ENCODE data around the gene POU5F1.
A peak's percentile ranks its signal among the peaks of the same experiment; 100 is the strongest.
"Not testable (repeated sequence)": the region's sequence is repeated elsewhere in the genome, so short reads cannot be mapped to it uniquely, and the experiment has no call there.

Gene POU5F1

DNA sequence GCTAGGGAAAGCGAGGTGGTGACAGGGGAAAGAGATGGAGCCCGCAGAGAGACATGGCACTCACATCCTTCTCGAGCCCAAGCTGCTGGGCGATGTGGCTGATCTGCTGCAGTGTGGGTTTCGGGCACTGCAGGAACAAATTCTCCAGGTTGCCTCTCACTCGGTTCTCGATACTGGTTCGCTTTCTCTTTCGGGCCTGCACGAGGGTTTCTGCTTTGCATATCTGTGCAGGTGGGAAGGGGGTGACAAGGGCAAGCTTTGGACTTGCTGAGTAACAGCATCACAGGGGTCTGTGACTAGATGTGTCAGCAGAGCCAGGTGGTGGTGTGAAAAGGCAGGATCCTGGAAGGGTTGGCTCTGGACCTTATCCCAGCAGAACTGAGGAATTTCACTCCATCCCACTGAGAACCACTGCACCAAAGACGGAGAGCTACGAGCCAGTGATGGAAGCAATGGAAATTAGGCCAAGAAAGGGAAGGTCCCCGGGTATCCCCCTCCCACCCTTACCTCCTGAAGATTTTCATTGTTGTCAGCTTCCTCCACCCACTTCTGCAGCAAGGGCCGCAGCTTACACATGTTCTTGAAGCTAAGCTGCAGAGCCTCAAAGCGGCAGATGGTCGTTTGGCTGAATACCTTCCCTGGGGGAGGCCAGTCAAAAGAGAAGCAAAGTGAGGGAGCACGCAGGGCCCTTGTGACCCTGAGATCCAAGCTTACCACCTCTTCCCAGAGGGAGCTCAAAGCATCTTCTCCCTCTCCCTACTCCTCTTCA lies 5.2 kb downstream of the POU5F1 start:
- DNase-seq, result not testable (repeated sequence)

DNA sequence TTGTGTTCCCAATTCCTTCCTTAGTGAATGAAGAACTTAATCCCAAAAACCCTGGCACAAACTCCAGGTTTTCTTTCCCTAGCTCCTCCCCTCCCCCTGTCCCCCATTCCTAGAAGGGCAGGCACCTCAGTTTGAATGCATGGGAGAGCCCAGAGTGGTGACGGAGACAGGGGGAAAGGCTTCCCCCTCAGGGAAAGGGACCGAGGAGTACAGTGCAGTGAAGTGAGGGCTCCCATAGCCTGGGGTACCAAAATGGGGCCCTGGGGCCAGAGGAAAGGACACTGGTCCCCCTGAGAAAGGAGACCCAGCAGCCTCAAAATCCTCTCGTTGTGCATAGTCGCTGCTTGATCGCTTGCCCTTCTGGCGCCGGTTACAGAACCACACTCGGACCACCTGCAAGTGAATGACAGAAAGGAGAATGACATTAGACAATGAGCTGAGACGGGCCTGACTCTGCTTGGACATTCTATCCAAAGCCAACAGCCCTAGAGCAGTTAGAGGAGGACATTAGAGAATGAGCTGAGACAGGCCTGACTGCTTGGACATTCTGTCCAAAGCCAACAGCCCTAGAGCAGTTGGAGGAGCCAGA lies 5.9 kb downstream of the POU5F1 start:
- DNase-seq, result not testable (repeated sequence)

DNA sequence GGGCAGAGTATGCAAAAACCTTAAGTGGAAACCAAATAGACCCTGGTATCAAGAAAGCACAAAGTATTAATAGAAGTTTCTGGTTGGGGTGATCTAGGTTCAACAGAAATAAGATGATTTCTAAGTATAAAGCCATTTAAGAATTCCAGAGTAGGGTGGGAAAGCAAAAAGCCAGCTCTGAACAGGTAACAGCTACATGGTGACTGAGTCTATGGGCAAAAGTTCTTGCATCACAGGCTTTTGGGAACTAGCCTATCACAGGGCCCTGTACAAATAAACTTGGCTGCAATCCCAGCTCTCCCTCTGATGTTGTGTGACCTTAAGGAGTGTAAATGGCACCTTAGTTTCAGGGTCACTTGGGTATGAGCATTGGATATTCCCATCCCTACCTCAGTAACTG lies 6.6 kb downstream of the POU5F1 start:
- DNase-seq, result no peak

DNA sequence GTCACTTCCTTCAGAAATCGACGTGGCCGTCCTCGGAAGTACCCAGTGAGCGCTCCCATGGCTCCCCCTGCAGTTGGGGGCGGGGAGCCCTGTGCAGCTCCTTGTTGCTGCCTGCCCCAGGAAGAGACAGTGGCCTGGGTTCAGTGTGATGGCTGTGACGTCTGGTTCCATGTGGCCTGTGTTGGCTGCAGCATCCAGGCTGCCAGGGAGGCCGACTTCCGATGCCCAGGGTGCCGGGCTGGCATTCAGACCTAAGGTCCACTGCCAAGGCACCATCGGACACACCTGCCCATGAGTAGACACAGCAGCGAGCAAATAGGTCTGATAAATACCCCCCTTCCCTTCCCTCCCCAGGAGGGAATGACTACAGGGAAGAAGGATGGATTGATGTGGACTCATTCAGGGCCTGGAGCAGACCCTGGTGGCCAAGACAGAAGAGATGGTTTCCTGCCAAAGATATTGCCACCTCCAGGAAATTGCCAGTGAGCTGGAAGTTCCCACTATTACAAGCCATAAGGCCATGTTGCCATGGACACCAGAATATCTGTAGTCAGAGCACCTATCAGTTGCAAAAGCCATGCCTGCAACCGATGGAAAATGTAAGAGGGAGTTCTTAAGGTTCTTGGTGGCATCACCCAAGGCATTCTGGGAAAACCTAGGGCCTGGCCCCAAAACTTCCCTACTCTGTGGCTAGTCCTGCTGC lies 7.9 kb downstream of the POU5F1 start:
- DNase-seq, result no peak

DNA sequence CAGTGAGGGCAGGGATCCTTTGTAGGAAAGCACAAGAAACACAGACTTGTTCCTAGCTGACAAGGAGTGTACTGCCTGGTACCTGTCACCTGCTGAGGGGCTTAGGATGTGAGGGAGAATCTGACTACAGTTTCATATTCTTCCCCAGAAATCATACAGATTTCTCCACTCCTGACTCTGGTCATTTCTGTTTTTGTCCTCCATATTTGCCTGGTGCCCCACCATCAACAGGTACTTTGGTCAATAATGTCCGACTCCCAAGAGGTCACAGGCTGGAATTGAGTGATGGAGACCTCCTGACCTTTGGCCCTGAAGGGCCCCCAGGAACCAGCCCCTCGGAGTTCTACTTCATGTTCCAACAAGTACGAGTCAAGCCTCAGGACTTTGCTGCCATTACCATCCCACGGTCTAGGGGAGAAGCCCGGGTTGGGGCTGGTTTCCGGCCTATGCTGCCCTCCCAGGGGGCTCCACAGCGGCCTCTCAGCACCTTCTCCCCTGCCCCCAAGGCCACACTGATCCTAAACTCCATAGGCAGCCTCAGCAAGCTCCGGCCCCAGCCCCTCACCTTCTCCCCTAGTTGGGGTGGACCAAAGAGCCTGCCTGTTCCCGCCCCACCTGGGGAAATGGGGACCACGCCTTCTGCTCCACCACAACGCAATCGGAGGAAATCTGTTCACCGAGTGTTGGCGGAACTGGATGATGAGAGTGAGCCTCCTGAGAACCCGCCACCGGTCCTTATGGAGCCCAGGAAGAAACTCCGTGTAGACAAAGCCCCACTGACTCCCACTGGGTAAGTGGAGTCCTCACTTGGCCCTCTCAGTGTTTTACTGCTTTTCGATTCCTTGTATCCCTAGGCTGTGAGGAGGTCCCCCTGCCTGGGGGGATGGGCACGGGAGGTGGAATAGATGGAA lies 9.0 kb downstream of the POU5F1 start:
- DNase-seq, result no peak

DNA sequence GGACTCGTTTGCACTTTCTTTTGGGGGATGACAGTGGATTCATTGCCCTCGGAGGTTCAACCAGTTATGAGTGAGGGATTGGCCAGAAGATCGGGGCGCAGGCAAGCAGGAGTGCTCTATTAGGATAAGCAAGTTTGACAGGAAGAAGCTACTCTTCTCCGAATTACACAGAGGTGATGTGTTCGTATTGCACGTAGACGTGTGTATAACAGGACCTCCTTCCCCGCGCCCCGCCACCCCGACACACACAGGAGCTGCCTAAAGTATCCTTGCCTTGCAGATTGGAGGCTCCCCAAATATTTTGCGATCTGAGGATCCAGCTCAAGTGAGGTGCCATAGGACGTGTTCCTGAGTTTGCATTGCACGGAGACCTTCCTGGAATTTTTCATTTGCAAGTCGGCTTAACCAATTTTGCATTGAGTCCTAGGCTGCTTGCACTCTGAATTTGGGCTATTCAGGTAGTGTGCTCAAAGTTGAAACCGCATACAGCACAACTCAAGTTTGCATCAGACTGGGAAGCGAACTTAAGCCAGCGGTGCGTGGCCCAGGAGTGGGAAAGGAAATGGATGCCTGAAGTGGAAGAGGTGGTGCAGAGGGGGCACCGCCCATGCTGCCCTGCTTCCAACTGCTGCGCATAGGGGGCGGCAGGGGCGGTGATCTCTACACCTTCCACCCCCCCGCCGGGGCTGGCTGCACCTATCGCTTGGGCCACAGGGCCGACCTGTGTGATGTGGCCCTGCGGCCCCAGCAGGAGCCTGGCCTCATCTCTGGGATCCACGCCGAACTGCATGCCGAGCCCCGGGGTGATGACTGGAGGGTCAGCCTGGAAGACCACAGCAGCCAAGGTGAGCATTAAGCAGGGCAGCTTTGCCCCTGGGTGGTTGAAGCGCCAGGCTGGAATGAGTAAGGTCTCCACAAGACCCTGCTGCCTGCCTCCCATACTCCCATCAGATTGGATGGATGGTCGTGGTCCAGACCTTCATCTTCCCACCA lies 11.3 kb downstream of the POU5F1 start:
- peak; percentile 52 for DNase-seq

DNA sequence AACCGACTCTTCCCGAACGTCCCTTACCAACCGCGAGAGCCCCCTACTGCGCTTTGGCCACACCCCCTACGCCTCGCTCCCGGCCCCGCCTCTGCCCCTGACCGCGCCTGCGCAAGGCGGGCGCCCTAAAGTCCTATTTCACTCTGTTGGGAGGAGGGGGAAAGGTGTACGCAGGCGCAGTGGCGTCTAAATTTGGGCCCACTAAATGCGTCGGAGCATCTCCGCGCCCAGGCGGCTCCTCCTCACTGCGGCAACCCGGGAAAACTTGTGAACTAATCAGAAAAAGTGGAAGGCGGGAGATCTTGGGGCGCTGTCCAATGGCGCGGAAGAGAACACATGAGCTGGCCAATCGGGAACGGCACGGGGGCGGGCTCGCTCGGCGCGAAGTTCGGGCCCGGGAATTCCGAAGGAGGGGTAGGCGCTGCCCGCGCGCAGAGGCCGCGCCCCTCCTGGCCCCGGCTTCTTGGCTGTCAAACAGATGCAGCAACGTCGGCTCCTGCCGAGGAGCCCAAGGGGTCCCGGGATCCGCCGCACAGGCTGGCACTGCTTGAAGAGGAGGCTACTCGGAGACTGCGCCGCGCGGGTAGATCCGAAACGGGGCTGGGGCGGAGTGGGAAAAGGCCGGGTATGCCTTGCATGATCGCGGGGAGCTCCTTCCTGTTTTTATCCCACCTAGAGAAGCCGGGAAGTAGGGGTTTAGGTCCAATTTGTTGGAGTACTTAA lies 12.2 kb downstream of the POU5F1 start, which contains the start of gene TCF19:
TSS of gene TCF19 (plus strand) at position 450 of the 723 bp plus-strand sequence. CDS start 881 bp downstream, outside the sequence.
- peak; percentile 100 for DNase-seq

DNA sequence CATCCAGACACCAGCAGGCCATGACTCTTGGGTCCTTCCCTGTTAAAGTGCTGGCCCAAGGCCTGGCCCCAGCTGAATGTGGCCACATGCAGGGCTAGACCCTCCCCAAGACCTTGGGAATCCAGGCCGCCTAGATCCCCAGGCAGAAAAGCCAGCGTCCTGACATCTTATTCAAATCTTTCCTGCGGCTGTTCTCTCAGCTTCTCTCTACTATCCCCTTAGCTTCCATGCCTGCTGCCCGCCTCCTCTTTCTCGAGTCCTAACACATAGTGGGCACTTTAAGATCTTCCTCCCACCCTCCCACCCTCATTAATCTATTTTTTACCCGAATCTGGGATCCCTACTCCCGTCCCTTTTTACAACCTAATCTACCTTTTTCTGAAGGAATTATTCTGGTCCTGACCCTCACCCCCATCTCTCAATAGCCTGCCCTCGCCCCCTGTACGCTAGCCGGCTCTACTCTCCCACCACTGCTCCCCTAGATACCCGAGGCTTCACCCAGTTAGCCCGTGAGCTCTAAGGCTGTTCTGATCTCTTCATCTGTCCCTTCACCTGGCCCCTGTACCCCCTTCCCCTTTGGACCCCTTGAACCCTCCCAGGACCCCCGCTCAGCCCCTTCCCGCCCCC lies 12.9 kb downstream of the POU5F1 start, which contains the start of gene CCHCR1:
TSS of gene CCHCR1 (minus strand) at position 290 of the 627 bp plus-strand sequence. CDS start at position 88, 202 bp downstream.
- DNase-seq, result no peak

DNA sequence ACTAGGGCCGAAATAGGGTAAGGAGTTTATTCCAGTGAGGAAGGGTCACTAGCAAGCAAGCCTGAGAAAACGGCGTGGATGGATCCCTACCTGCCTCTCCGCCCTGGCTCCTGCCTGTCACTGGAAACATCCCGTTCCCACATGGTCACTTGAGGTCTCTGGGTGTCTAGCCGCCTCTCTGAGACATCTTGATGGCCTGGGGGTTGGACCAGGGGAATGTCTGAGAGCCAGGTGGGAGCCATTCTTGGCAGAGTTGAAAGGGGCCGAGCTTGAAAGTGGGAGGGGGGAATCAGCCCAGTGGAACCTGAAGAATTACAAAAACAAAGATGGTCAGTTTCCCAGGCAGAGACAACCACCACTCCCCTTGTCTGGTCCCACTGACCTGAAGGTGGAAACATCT lies 13.8 kb downstream of the POU5F1 start:
- DNase-seq, result no peak

DNA sequence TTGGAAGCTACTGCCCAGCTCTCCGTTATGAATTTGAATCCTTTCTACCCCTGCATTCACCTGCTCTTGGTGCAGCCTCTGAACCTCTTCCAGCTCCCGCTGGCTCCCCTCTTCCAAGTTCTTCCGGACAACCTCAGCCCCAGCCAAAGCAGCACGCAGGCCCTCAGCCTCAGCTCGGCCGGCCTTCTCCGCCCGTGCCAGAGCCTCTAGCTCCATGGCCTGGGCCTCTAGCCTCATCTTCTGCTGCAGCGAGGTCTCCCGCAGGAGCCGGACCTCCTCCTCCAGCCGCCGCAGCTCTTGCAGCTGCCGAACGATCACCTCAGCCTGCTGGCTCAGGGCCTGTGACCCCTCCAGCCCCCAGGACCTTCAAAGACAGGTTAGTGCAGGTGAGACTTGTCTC lies 16.0 kb downstream of the POU5F1 start:
- no peak for DNase-seq

DNA sequence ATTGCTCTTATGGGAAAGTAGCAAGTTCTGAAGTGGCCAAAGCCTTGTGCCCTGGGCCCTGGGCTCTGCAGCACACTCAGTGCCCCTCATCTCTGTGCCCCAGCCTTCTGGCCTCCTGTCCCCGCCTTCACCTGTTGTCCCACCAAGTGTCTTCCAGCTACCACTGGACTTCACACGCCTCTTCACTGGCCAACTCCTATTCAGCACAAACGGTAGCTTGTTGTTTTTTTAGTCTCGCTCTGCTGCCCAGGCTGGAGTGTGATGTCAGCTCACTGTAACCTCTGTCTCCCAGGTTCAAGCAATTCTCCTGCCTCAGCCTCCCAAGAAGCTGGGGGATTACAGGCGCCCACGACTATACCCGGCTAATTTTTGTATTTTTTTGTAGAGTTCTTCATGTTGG lies 17.7 kb downstream of the POU5F1 start:
- DNase-seq, result no peak

DNA sequence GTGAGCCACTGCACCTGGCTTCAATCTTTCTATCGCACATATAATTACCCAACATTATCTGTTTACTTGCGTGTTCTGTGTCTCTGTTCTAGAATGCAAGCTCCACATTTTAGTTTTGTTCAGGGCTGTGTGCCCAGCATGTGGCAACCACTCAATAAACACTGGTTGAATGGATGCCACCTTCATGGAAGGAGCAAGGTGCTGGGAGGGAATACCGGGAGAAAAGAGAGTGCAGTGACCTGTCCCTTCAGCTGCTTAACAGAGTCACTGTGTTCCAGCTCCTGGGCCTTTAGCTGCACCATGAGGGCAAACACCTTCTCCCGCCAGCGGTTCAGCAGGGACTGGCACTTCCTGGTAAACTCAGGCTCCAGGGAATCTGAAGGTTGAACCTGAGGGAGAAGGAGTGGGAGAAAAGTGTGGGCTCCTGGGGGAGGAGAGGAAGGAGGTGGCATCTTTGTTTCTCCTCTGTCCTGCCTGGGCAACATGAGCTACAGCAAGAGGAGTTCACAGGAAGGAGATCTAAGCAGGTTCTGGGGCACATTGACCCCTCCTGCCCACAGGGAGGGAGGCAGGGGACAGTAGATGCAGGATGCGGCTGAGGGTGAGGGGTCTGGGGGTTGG lies 20.5 kb downstream of the POU5F1 start:
- DNase-seq, result no peak

DNA sequence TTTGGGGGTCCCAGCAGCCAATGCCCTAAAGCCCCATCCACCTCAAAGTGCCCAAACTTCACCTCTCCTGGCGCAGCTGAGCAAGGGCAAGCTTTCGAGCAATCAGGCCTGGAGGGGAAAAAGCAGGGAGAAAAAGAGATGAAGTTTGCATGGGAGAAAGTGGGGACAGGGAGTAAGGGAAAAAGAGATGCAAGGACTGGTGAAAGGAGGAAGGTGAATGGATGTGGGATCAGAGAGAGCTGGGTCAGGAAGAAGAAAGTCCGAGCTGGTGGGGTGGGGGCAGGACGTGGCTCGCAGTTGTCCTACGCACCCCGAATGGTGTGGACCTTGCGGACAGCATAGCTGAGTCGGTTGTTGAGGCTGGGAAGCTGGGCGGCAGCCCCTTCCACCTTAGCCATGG lies 25.1 kb downstream of the POU5F1 start:
- no peak for DNase-seq

DNA sequence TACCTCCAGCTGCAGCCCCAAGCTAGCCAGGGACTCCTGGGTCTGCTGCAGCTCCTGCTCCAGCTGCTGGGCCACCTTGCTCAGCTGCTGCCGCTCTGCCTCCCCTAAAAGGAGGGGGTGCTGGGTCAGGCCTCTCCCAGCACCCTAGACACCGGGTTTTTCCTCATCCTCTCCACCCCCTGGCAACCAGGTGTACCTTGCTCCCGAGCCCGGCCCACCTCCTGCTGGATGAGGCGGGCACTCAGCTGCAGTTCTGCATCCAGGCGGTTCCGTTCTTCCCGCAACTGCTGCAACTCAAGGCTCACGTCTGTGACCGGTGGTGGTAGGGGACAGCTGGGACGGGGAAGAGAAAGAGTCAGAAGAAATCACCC lies 25.5 kb downstream of the POU5F1 start:
- DNase-seq, result no peak

DNA sequence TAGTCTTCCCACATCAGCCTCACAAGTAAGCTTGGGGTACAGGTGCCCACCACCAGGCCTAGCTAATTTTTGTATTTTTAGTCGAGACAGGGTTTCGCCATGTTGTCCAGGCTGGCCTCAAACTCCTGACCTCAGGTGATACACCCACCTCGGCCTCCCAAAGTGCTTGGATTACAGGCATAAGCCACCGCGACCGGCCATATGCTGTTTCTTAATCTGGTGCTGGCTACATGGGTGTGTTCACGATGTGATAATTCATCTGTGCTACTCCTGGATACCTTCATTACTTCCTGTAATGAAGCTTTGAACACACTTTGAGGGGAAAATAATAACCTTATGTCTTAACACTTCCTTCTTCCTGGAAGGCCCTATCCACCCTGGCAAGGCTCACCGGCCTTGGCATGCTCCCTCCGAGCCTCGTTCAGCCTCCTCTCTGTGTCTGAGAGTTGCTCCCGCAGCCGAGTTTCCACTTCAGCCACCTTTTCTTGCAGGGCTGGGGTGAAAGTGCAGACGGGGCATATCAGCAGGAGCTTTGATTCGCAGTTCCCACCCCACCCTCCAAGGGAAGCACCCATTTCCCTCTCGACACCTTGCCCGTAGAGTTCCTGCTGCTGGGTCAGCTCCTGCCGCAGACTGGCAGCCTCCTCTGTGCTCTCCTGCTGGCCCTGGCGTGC lies 26.0 kb downstream of the POU5F1 start:
- DNase-seq, result no peak

DNA sequence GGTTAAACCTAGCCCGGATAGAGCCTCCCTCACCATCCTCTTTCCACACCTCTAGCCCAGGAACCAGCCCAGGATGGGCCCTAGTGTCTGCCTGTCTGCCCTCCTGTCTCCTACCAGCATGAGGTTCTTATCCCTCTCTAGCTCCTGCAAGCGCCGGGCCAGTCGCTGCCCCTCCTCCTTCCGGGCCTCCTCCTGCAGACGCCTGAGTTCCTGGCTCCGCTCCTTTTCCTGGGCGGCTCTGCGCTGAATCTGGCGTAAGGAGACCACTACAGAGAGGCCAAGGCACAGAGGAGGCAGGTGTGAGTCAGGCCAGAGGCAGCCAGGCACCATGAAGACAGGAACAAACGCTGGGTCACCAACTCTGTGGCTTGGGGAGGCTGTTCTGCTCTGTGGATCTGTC lies 27.3 kb downstream of the POU5F1 start:
- no peak for DNase-seq

DNA sequence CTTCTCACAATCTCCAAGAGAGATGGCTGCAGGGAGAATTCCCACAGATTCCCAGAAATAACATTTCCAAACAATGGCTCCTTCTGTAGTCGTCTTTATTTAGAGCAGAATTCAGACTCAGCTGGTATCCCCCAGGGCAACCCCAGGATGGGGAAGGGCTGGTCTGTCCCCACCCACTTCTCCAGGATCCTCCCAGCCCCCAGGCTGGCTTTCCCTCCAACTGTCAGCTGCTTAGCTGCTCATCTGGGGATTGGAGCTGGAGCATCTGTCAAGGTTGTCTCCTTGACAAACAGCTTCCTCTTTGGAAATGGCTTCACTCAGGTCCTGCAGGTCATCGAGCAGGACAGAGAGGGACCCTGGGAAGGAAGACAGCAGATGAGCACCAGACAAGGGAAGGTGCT lies 28.1 kb downstream of the POU5F1 start:
- DNase-seq, result no peak

DNA sequence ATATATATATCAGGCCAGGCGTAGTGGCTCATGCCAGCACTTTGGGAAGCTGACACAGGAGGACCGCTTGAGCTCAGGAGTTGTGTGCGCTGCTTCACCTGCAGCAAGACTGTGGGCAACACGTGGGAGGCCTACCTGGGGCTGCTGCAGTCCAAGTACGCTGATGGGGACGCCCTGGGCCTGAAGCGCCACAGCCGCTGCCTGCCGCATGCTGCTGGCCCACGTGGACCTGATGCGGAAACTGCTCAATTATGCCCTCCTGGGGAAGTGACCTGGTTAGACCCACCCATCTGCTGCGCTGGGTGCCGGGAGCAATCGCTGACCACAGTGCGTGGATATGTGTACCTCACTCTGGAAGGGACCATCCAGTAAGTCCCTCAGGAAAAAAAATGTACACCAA lies 29.8 kb downstream of the POU5F1 start:
- no peak for DNase-seq

DNA sequence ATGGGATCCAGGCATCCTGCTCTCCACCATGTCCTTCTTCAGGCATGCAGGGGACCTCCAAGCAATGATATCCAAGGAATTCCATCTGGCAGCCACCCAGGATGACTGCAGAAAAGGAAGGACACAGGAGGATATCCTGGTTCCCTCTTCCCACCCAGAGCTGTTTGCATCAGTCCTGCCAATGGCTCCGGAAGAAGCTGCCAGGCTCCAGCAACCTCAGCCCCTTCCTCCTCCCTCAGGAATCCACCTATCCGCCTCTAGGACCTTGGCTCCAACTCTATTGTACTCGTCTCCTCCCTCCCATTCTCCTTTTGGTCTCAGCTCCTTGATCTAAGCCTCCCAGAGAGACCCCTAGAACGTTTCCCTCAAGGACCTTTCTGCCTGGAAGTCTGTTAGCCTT lies 30.9 kb downstream of the POU5F1 start:
- no peak for DNase-seq

All from NCI-H510A treated with DMSO at 0.1 percent for 48 hours (cell line).